K562 (cell line): ENCODE data around the gene TCF12. TPM values are rescaled to one million over a fixed set of nuclear protein-coding genes. Genes with fewer than 3 reads are reported as not detected.

Experiments used
- ATAC-seq: fragments of 200-7000 bp; cut with Tn5 transposase; 3 replicates; pipeline ENCODE4 v1.9.1; 2020; ENCODE audit warnings: moderate library complexity
- BruUV-seq: library from RNA; stranded (reverse); fragments of 400-500 nt; replicated peaks from 2 replicates; lab custom pipeline; 2021; lab: Mats Ljungman, UMichigan
- CTCF ChIA-PET: fragments of 300-600 bp; formaldehyde crosslinking; extraction: SDS; loops from one replicate; lab custom pipeline; 2021; ENCODE audit warnings: low intra/inter-chr PET ratio; lab: Yijun Ruan, JAX
- POLR2A ChIA-PET: fragments of 300-600, 350-650 bp; sonication (Branson Sonifier 250); formaldehyde crosslinking; extraction: SDS; loops from one replicate; lab custom pipeline; 2021; ENCODE audit warnings: antibody characterized with exemption, inconsistent platforms; lab: Yijun Ruan, JAX
- DNase-seq, 4 experiments: peaks; one replicate each; pipeline versions ENCODE4 v3.0.0 to v3.0.0-alpha.2; 2011 to 2018; ENCODE audit warnings: low spot score in 3 of 4, mixed read lengths in 3 of 4; ENCODE audit errors: extremely low read depth in 1 of 4
- FAIRE-seq: peaks from 2 replicates; lab custom pipeline; 2011; peaks lifted over from hg19 to GRCh38; lab: Jason Lieb, UNC
- H2AFZ ChIP-seq: 2 replicates; pipeline ENCODE4 v1.6.0; 2011; ENCODE audit warnings: low read depth, low read length, control low read depth, inconsistent platforms
- H3K27ac ChIP-seq: fragments of 200-600 bp; 3 replicates; pipeline ENCODE4 v1.8.0; 2011; ENCODE audit warnings: low read depth, mild to moderate bottlenecking, control low read depth, inconsistent platforms, low read length, moderate library complexity, mixed read lengths; ENCODE audit errors: extremely low read depth
- H3K27me3 ChIP-seq, 2 experiments: fragments of 300-600 bp in 1 of 2; 2 replicates in 1 of 2; 3 replicates in 1 of 2; pipeline versions ENCODE4 v1.6.0 to v1.8.0; 2011; ENCODE audit warnings: inconsistent platforms in 2 of 2, low read length in 2 of 2, mild to moderate bottlenecking in 1 of 2, mixed read lengths in 1 of 2, moderate library complexity in 1 of 2; ENCODE audit not compliant: control insufficient read depth in 2 of 2, insufficient read depth in 2 of 2
- H3K36me3 ChIP-seq: fragments of 300-600 bp; 3 replicates; pipeline ENCODE4 v1.8.0; 2011; ENCODE audit warnings: mild to moderate bottlenecking, low read length, inconsistent platforms; ENCODE audit not compliant: control insufficient read depth, insufficient read depth
- H3K4me1 ChIP-seq, 2 experiments: fragments of 200-600 bp in 1 of 2; replicated peaks in 1 of 2; 2 replicates in 1 of 2; 3 replicates in 1 of 2; pipeline versions ENCODE4 v1.5.1 to v1.8.0; 2011; ENCODE audit warnings: inconsistent platforms in 2 of 2, low read length in 2 of 2, mild to moderate bottlenecking in 1 of 2, mixed read lengths in 1 of 2, moderate library complexity in 1 of 2; ENCODE audit not compliant: control insufficient read depth in 2 of 2, insufficient read depth in 2 of 2
- H3K4me2 ChIP-seq: 2 replicates; pipeline ENCODE4 v1.6.1; 2011; ENCODE audit warnings: low read length, control low read depth, inconsistent platforms, mixed read lengths; ENCODE audit not compliant: insufficient read depth
- H3K4me3 ChIP-seq: fragments of 200-600 bp; sonication (generic), shearing (Covaris generic); 2 replicates; pipeline ENCODE4 v1.5.1; 2016; ENCODE audit warnings: control low read depth, inconsistent platforms
- H3K79me2 ChIP-seq: fragments of 200-600 bp; 3 replicates; pipeline ENCODE4 v1.8.0; 2011; ENCODE audit warnings: low read length, inconsistent platforms; ENCODE audit not compliant: control insufficient read depth, insufficient read depth
- H3K9ac ChIP-seq, 2 experiments: 2 replicates each; pipeline versions ENCODE4 v1.6.0 to v1.6.1; 2011; ENCODE audit warnings: low read depth in 2 of 2, low read length in 2 of 2, control low read depth in 1 of 2, inconsistent platforms in 1 of 2, mild to moderate bottlenecking in 1 of 2, mixed read lengths in 1 of 2; ENCODE audit not compliant: insufficient read depth in 1 of 2
- H3K9me1 ChIP-seq: one replicate; pipeline ENCODE4 v1.6.0; 2011; ENCODE audit warnings: inconsistent platforms, mild to moderate bottlenecking, low read length, moderate library complexity; ENCODE audit not compliant: control insufficient read depth, insufficient read depth
- H3K9me3 ChIP-seq: replicated peaks from 2 replicates; pipeline ENCODE4 v1.5.1; 2011; ENCODE audit warnings: low read depth, low read length, inconsistent platforms; ENCODE audit not compliant: control insufficient read depth, insufficient read depth
- H4K20me1 ChIP-seq: replicated peaks from 2 replicates; pipeline ENCODE4 v1.6.1; 2011; ENCODE audit warnings: low read length, inconsistent platforms, mixed read lengths; ENCODE audit not compliant: control insufficient read depth, insufficient read depth
- CCNT2 ChIP-seq: IDR thresholded peaks from 2 replicates; pipeline ENCODE4 v1.6.1; 2011; ENCODE audit warnings: borderline replicate concordance, low read depth, mild to moderate bottlenecking, moderate library complexity, mixed read lengths, low read length; ENCODE audit not compliant: insufficient read length; ENCODE audit errors: extremely low read depth
- CTBP1 ChIP-seq: fragments of 450-650 bp; IDR thresholded peaks from 2 replicates; pipeline ENCODE4 v1.6.1; 2016; ENCODE audit warnings: borderline replicate concordance
- GATAD2B ChIP-seq: fragments of 450-650 bp; IDR thresholded peaks from 2 replicates; pipeline ENCODE4 v1.6.1; 2017; ENCODE audit warnings: mild to moderate bottlenecking, borderline replicate concordance
- IRF2 ChIP-seq: sonication (generic); formaldehyde crosslinking; IDR thresholded peaks from 2 replicates; pipeline ENCODE4 v1.8.1; 2022; ENCODE audit warnings: mild to moderate bottlenecking, missing genetic modification reagents
- SNIP1 ChIP-seq: fragments of 450-650 bp; IDR thresholded peaks from 2 replicates; pipeline ENCODE4 v1.7.1; 2017; ENCODE audit warnings: low read depth, mild to moderate bottlenecking
- TAL1 ChIP-seq: fragments of 450-650 bp; IDR thresholded peaks from 2 replicates; pipeline ENCODE4 v1.6.1; 2016; ENCODE audit warnings: mild to moderate bottlenecking
- TFAM ChIP-seq: fragments of 250-450 bp; sonication (Bioruptor Pico); conservative IDR thresholded peaks from 2 replicates; pipeline ENCODE4 v1.5.0; 2021; ENCODE audit warnings: mild to moderate bottlenecking, moderate library complexity
- ZNF184 ChIP-seq: sonication (generic); formaldehyde crosslinking; IDR thresholded peaks from 2 replicates; pipeline ENCODE4 v1.5.0; 2020; ENCODE audit warnings: missing genetic modification reagents
- ZNF436 ChIP-seq: fragments of 250-450, 450-650 bp; sonication (Bioruptor Pico); formaldehyde crosslinking; IDR thresholded peaks from 2 replicates; pipeline ENCODE4 v1.7.0; 2020; ENCODE audit warnings: mild to moderate bottlenecking
- WGBS: fragments of 100-300 bp; shearing (Covaris generic); methylation state at CpG from one replicate; pipeline ENCODE4 v1.1.6; 2016; ENCODE audit warnings: low coverage, mixed read lengths; ENCODE audit not compliant: insufficient coverage; ENCODE audit errors: missing lambda C conversion rate; 5-methylcytosine and 5-hydroxymethylcytosine counted together
- in situ Hi-C: fragments of 300-500 bp; cut with MboI; formaldehyde crosslinking; loops from 4 replicates; pipeline ENCODE4 v1.15.0; 2018; ENCODE audit warnings: inconsistent platforms, mixed read lengths
- intact Hi-C: fragments of 100-400 bp; cut with micrococcal nuclease; formaldehyde crosslinking; loops from 2 replicates; pipeline ENCODE4 v1.14.2; 2022
- polyA plus RNA-seq, 8 experiments: library from polyadenylated mRNA; depleted of rRNA in 4 of 8; stranded (reverse) in 5 of 8; unstranded in 3 of 8; fragments of >200 nt; fragmentation: Nextera tagmentation in 2 of 8; fragmentation: Illumina TruSeq in 1 of 8; extraction: Ambion mirVana in 2 of 8; extraction: Trizol in 1 of 8; gene quantifications; 2 replicates each; pipeline versions ENCODE4 v1.2.1 to v1.2.3, GENCODE V29; 2011 to 2014; ENCODE audit warnings: inconsistent platforms in 1 of 8, missing spikeins in 1 of 8
- total RNA-seq, 7 experiments: library from RNA; depleted of rRNA in 6 of 7; stranded (reverse); fragments of >200 nt in 6 of 7; fragmentation: Illumina TruSeq in 2 of 7; extraction: Trizol in 2 of 7; gene quantifications; 2 replicates each; pipeline versions ENCODE4 v1.2.1 to v1.2.3, GENCODE V29; 2011 to 2021; ENCODE audit warnings: low replicate concordance in 1 of 7
- TF ChIP-seq, protein P1 (sequence below): fragments of 450-650 bp; IDR thresholded peaks from 2 replicates; pipeline ENCODE4 v1.6.1; 2016; ENCODE audit warnings: mild to moderate bottlenecking
- TF ChIP-seq, protein P2 (sequence below): sonication (generic); formaldehyde crosslinking; IDR thresholded peaks from 2 replicates; pipeline ENCODE4 v1.8.0; 2022; ENCODE audit warnings: mild to moderate bottlenecking, missing genetic modification reagents
- TF ChIP-seq, protein P3 (sequence below), 2 experiments: IDR thresholded peaks in 1 of 2; conservative IDR thresholded peaks in 1 of 2; 2 replicates each; pipeline ENCODE4 v1.6.1; 2016; ENCODE audit warnings: low read depth in 2 of 2, mild to moderate bottlenecking in 1 of 2, missing compliant biosample characterization in 1 of 2, missing genetic modification characterization in 1 of 2, moderate library complexity in 1 of 2
- TF ChIP-seq, protein P4 (sequence below): sonication (generic); IDR thresholded peaks from 2 replicates; pipeline ENCODE4 v1.6.1; 2016

TCF12 gene
- total and polyA plus RNA-seq, 9 of the 15 experiments (the other 6 are each of a cell fraction or from before 2014, with no cell fraction given): 10.5 to 132 (median 52.9) TPM

DNA sequence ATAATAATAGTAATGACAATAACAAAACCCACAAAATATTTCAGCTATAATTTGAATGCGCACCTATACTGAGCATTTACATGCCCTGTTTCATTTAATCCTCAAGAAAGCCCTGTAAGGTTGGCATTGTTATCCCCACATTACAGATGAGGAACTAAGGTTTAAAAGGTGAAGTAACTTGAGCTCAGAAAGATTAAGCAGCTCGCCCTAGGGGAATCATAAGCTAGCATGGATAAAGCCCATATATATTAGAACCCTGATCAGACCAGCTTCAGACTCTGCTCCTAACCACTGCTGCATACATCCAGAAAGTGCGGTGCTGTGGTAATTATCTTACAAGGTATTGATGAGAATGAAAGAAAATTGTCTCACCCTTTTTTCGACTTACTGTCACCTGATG is 316.7 kb downstream of the TCF12 start:
- Histone ChIP-seq H3K9ac (no peak overlapping the region), H3K4me2 (no peak overlapping the region), H3K9me1 (no peaks in the 10 kb centered on the region), H3K79me2 (no peaks in the 10 kb centered on the region), H3K4me3 (no peak overlapping the region), H3K27ac (no peak overlapping the region), H3K27me3 (no peaks in the 10 kb centered on the region), H3K4me1 (no peaks in the 10 kb centered on the region), H4K20me1 (no peaks in the 10 kb centered on the region), H2AFZ (no peak overlapping the region), H3K36me3 (peaks cover 49% of the 10 kb centered on the region), H3K9me3 (no peaks in the 10 kb centered on the region)
- intact Hi-C loops (no loop called here), in situ Hi-C loops (no loop called here)
- 86% methylated on average over 4 of the region's 4 CpGs for WGBS
- CTCF ChIA-PET: no interaction called here
- DNase-seq (no peak), ATAC-seq (no peak), FAIRE-seq (no peak)
- BruUV-seq: no TSS peak
- POLR2A ChIA-PET: no interaction called here
- TF ChIP-seq ZNF436 (no peak), CCNT2 (no peak), IRF2 (CRISPR knock-in tag) (no peak), GATAD2B (no peak), ZNF184 (CRISPR knock-in tag) (no peak), TAL1 (no peak), SNIP1 (no peak), TFAM (CRISPR knock-in tag) (no peak), CTBP1 (no peak)
- TF ChIP-seq, protein P1, sequence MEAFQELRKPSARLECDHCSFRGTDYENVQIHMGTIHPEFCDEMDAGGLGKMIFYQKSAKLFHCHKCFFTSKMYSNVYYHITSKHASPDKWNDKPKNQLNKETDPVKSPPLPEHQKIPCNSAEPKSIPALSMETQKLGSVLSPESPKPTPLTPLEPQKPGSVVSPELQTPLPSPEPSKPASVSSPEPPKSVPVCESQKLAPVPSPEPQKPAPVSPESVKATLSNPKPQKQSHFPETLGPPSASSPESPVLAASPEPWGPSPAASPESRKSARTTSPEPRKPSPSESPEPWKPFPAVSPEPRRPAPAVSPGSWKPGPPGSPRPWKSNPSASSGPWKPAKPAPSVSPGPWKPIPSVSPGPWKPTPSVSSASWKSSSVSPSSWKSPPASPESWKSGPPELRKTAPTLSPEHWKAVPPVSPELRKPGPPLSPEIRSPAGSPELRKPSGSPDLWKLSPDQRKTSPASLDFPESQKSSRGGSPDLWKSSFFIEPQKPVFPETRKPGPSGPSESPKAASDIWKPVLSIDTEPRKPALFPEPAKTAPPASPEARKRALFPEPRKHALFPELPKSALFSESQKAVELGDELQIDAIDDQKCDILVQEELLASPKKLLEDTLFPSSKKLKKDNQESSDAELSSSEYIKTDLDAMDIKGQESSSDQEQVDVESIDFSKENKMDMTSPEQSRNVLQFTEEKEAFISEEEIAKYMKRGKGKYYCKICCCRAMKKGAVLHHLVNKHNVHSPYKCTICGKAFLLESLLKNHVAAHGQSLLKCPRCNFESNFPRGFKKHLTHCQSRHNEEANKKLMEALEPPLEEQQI: no peak
- TF ChIP-seq, protein P2, sequence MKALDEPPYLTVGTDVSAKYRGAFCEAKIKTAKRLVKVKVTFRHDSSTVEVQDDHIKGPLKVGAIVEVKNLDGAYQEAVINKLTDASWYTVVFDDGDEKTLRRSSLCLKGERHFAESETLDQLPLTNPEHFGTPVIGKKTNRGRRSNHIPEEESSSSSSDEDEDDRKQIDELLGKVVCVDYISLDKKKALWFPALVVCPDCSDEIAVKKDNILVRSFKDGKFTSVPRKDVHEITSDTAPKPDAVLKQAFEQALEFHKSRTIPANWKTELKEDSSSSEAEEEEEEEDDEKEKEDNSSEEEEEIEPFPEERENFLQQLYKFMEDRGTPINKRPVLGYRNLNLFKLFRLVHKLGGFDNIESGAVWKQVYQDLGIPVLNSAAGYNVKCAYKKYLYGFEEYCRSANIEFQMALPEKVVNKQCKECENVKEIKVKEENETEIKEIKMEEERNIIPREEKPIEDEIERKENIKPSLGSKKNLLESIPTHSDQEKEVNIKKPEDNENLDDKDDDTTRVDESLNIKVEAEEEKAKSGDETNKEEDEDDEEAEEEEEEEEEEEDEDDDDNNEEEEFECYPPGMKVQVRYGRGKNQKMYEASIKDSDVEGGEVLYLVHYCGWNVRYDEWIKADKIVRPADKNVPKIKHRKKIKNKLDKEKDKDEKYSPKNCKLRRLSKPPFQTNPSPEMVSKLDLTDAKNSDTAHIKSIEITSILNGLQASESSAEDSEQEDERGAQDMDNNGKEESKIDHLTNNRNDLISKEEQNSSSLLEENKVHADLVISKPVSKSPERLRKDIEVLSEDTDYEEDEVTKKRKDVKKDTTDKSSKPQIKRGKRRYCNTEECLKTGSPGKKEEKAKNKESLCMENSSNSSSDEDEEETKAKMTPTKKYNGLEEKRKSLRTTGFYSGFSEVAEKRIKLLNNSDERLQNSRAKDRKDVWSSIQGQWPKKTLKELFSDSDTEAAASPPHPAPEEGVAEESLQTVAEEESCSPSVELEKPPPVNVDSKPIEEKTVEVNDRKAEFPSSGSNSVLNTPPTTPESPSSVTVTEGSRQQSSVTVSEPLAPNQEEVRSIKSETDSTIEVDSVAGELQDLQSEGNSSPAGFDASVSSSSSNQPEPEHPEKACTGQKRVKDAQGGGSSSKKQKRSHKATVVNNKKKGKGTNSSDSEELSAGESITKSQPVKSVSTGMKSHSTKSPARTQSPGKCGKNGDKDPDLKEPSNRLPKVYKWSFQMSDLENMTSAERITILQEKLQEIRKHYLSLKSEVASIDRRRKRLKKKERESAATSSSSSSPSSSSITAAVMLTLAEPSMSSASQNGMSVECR (CRISPR knock-in tag): no peak
- TF ChIP-seq, protein P3, sequence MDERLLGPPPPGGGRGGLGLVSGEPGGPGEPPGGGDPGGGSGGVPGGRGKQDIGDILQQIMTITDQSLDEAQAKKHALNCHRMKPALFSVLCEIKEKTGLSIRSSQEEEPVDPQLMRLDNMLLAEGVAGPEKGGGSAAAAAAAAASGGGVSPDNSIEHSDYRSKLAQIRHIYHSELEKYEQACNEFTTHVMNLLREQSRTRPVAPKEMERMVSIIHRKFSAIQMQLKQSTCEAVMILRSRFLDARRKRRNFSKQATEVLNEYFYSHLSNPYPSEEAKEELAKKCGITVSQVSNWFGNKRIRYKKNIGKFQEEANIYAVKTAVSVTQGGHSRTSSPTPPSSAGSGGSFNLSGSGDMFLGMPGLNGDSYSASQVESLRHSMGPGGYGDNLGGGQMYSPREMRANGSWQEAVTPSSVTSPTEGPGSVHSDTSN (CRISPR knock-in tag; IDR thresholded peaks at IDR 0.05; ENCODE audit: low read depth): no peak
- TF ChIP-seq, protein P3 (tag; conservative IDR thresholded peaks at IDR 0.05; ENCODE audit: low read depth): no peak
- TF ChIP-seq, protein P4, sequence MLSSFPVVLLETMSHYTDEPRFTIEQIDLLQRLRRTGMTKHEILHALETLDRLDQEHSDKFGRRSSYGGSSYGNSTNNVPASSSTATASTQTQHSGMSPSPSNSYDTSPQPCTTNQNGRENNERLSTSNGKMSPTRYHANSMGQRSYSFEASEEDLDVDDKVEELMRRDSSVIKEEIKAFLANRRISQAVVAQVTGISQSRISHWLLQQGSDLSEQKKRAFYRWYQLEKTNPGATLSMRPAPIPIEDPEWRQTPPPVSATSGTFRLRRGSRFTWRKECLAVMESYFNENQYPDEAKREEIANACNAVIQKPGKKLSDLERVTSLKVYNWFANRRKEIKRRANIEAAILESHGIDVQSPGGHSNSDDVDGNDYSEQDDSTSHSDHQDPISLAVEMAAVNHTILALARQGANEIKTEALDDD: no peak
